GM18520 (cell line): ENCODE results near the gene ANTXR1.

Source experiments
- ATAC-seq: cut with Tn5 transposase; IDR thresholded peaks from one replicate; pipeline ENCODE4 v1.9.1; 2021; ENCODE audit not compliant: unreplicated experiment

ANTXR1 gene

DNA sequence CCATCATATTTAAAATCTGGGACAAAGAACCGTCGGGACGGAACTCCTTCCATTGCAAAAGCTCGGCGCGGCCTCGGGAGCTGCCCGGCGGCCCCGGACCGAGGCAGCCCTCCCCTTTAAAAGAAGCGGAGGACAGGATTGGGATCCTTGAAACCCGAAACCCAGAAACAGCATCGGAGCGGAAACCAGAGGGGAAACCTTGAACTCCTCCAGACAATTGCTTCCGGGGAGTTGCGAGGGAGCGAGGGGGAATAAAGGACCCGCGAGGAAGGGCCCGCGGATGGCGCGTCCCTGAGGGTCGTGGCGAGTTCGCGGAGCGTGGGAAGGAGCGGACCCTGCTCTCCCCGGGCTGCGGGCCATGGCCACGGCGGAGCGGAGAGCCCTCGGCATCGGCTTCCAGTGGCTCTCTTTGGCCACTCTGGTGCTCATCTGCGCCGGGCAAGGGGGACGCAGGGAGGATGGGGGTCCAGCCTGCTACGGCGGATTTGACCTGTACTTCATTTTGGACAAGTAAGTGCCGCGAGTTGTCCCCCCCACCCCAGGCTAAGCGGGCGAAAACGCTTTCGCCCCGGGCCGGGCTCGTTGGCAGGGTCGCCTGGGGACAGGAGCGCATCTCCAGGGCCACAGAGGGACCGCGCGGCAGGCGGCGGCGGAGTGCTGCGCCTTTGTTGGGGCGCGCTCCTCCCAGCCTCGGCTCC is at the start of gene ANTXR1:
Gene ANTXR1, plus strand, starts transcription at position 38 of the 698 bp plus-strand sequence. Its CDS starts 321 bp downstream, at position 359.
- no peak for ATAC-seq

GRCh38 chr2:68964282-68964681 is 48.7 kb upstream of the ANTXR1 start:
- no peak for ATAC-seq

- ATAC-seq, result no peak
These were observed 44.8 kb upstream of the ANTXR1 start for GRCh38 chr2:68968221-68968620.

GRCh38 chr2:68969736-68970490 is 43.1 kb upstream of the ANTXR1 start:
- ATAC-seq, result no peak

- ATAC-seq, result no peak
These were observed 42.3 kb upstream of the ANTXR1 start for GRCh38 chr2:68970566-68971265.

DNA sequence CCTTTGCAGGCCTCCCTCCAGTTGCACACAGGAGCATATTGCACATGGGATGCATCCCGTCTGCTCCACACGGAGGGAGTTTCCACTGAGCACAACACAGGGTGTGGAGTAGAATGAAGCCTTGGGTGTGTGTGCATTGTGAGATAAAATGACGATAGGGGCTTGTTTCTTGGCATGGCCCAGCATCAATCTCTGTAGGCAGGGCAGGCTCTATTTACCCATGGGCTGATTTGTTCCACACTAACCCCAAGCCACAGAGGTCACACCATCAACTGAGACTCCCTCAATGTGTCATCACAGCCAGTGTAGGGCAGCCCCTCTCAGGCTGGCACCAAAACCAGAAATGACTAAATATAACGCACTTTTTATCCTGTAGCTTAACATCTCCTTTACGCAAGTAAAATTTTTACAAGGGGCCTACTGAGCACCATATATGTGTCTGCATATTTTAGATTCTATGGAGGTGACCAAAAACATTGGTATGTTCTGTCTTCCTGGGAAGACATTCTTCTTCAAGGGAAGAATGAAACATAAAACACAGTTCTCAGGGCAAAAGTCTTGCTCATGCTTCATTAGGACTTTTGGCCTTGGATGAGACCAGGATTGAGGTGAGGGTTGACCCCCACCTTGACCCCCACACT is 41.3 kb upstream of the ANTXR1 start:
- ATAC-seq, result no peak

GRCh38 chr2:68974251-68974650 is 38.7 kb upstream of the ANTXR1 start, which contains the start of gene GKN1:
TSS of gene GKN1 (plus strand) at chr2:68974636. CDS start at chr2:68974678, 42 bp downstream.
- no peak for ATAC-seq

GRCh38 chr2:68974946-68975665 is 37.9 kb upstream of the ANTXR1 start:
- no peak for ATAC-seq

- no peak for ATAC-seq
These were observed 37.1 kb upstream of the ANTXR1 start for GRCh38 chr2:68975844-68976243.

DNA sequence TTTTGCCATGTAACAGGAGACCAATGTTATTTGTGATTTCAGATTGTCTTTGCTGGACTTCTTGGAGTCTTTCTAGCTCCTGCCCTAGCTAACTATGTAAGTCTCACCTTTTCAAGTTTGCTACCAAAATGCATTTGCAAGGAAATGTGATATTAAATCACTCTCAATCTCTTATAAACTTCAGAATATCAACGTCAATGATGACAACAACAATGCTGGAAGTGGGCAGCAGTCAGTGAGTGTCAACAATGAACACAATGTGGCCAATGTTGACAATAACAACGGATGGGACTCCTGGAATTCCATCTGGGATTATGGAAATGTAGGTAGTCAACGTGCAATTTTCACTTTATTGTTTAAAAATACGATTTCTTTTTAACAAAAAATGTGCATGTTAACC is 35.5 kb upstream of the ANTXR1 start:
- ATAC-seq, result no peak

DNA sequence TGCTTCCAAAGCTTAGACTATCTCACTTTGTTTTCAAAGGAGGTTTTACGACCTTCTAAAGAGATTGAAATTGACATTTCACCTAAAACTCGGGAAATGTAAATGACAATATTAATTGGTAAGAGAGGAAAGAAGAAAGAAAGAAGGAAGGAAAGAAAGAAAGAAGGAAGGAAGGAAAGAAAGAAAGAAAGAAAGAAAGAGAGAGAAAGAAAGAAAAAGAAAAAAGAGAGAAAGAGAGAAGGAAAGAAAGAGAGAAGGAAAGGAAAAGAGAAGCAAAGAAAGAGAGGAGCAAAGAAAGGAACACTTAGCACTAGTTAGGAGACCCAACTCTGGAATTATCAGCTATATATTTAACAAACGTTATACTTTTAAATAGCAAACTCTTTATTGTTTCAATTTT is 34.9 kb upstream of the ANTXR1 start:
- no peak for ATAC-seq

GRCh38 chr2:68980956-68981355 is 32.0 kb upstream of the ANTXR1 start:
- ATAC-seq, result no peak

GRCh38 chr2:68987021-68987503 is 25.9 kb upstream of the ANTXR1 start:
- ATAC-seq, result no peak

GRCh38 chr2:68989035-68989434 is 23.9 kb upstream of the ANTXR1 start:
- ATAC-seq, result no peak

DNA sequence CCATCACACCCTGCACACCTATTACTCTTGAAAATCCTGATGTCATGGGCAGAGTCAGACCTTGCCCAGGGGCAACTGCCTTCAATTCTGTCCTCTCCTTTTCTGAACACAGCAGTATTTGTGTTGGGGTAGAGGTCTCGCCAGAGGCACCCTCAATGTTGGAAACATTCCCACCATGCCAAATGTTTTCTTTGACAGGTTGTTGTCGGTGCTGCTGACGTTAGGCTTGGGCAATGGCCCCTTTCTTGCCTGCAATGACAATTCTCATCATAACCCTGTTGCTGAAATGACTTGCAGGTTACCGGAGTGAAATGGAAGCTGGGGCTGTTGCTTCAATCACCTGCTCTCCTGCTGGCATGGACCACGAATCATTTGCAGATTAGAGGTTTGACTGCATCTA is 20.6 kb upstream of the ANTXR1 start:
- no peak for ATAC-seq

DNA sequence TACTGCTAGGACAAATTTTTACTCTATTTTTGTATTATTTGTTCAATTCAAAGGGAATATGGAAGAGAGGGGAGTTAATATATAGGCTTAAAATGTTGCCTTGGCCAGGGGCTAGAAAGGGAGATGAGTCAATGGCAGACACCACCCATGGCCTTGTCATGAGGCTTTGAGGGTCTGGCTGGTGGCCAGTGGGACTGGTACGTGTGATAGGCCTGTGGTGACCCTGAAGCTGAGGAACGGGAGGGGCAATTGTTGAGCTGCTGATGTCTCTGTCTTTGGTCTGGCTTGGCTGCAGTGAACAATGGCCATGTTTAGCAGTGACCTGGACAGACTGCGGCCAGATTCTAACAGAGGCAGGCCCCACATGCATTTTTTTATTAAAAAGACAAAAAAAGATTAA is 20.0 kb upstream of the ANTXR1 start:
- no peak for ATAC-seq

DNA sequence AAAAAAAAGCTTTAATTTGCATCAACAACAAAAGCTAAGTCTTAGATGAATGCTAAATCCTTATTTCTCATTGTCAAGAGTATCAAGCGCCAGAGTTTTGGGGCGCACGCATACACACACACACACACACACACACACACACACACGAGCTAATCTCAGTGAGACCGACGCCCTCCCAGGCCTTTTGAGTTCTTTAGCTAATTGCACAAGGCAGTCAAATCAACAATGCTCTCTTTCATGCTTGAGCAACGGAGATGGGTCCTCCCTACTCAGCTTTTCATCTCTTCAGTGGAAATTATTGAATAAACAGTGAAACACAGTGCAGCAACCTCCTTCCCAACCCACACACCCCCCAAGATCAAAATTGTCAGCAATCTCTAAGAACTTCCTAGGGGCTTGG is 19.3 kb upstream of the ANTXR1 start:
- ATAC-seq, result no peak

DNA sequence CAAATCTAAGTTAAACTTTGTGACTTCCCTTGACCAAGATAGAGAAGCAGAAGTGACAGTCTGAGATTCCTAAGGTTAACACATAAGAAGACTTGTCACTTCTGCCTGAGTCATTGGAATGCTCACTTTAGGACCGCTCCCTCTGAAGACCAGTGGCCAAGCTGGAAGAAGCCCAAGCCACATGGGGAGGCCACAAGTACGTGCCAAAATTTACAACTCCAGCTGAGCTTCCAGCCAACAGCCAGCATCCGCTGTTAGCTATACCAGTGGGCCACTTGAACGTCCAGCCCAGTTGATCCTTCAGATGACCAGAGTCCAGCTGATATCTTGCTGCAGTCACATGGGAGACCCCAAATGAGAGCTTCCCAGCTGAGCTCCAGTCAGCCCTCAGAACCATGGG is 18.1 kb upstream of the ANTXR1 start:
- no peak for ATAC-seq

GRCh38 chr2:68995916-68996315 is 17.1 kb upstream of the ANTXR1 start:
- no peak for ATAC-seq

GRCh38 chr2:68997401-68997800 is 15.6 kb upstream of the ANTXR1 start:
- no peak for ATAC-seq

- ATAC-seq, result no peak
These were observed 11.1 kb upstream of the ANTXR1 start for GRCh38 chr2:69001879-69002278.
